K562 (cell line): Measurements from ENCODE around the gene RALGAPB. TPM values are rescaled to one million over a fixed set of nuclear protein-coding genes. Genes with fewer than 3 reads are reported as not detected.

Experiments
- ATAC-seq: fragments of 200-7000 bp; cut with Tn5 transposase; 3 replicates; pipeline ENCODE4 v1.9.1; 2020; ENCODE audit warnings: moderate library complexity
- BruUV-seq: library from RNA; stranded (reverse); fragments of 400-500 nt; replicated peaks from 2 replicates; lab custom pipeline; 2021; lab: Mats Ljungman, UMichigan
- CTCF ChIA-PET: fragments of 300-600 bp; formaldehyde crosslinking; extraction: SDS; loops from one replicate; lab custom pipeline; 2021; ENCODE audit warnings: low intra/inter-chr PET ratio; lab: Yijun Ruan, JAX
- POLR2A ChIA-PET: fragments of 300-600, 350-650 bp; sonication (Branson Sonifier 250); formaldehyde crosslinking; extraction: SDS; loops from one replicate; lab custom pipeline; 2021; ENCODE audit warnings: antibody characterized with exemption, inconsistent platforms; lab: Yijun Ruan, JAX
- DNase-seq, 4 experiments: peaks; one replicate each; pipeline versions ENCODE4 v3.0.0 to v3.0.0-alpha.2; 2011 to 2018; ENCODE audit warnings: low spot score in 3 of 4, mixed read lengths in 3 of 4; ENCODE audit errors: extremely low read depth in 1 of 4
- FAIRE-seq: peaks from 2 replicates; lab custom pipeline; 2011; peaks lifted over from hg19 to GRCh38; lab: Jason Lieb, UNC
- H2AFZ ChIP-seq: 2 replicates; pipeline ENCODE4 v1.6.0; 2011; ENCODE audit warnings: low read depth, low read length, control low read depth, inconsistent platforms
- H3K27ac ChIP-seq: fragments of 200-600 bp; 3 replicates; pipeline ENCODE4 v1.8.0; 2011; ENCODE audit warnings: low read depth, mild to moderate bottlenecking, control low read depth, inconsistent platforms, low read length, moderate library complexity, mixed read lengths; ENCODE audit errors: extremely low read depth
- H3K27me3 ChIP-seq, 2 experiments: fragments of 300-600 bp in 1 of 2; 2 replicates in 1 of 2; 3 replicates in 1 of 2; pipeline versions ENCODE4 v1.6.0 to v1.8.0; 2011; ENCODE audit warnings: inconsistent platforms in 2 of 2, low read length in 2 of 2, mild to moderate bottlenecking in 1 of 2, mixed read lengths in 1 of 2, moderate library complexity in 1 of 2; ENCODE audit not compliant: control insufficient read depth in 2 of 2, insufficient read depth in 2 of 2
- H3K36me3 ChIP-seq: fragments of 300-600 bp; 3 replicates; pipeline ENCODE4 v1.8.0; 2011; ENCODE audit warnings: mild to moderate bottlenecking, low read length, inconsistent platforms; ENCODE audit not compliant: control insufficient read depth, insufficient read depth
- H3K4me1 ChIP-seq, 2 experiments: fragments of 200-600 bp in 1 of 2; replicated peaks in 1 of 2; 2 replicates in 1 of 2; 3 replicates in 1 of 2; pipeline versions ENCODE4 v1.5.1 to v1.8.0; 2011; ENCODE audit warnings: inconsistent platforms in 2 of 2, low read length in 2 of 2, mild to moderate bottlenecking in 1 of 2, mixed read lengths in 1 of 2, moderate library complexity in 1 of 2; ENCODE audit not compliant: control insufficient read depth in 2 of 2, insufficient read depth in 2 of 2
- H3K4me2 ChIP-seq: 2 replicates; pipeline ENCODE4 v1.6.1; 2011; ENCODE audit warnings: low read length, control low read depth, inconsistent platforms, mixed read lengths; ENCODE audit not compliant: insufficient read depth
- H3K4me3 ChIP-seq: fragments of 200-600 bp; sonication (generic), shearing (Covaris generic); 2 replicates; pipeline ENCODE4 v1.5.1; 2016; ENCODE audit warnings: control low read depth, inconsistent platforms
- H3K79me2 ChIP-seq: fragments of 200-600 bp; 3 replicates; pipeline ENCODE4 v1.8.0; 2011; ENCODE audit warnings: low read length, inconsistent platforms; ENCODE audit not compliant: control insufficient read depth, insufficient read depth
- H3K9ac ChIP-seq, 2 experiments: 2 replicates each; pipeline versions ENCODE4 v1.6.0 to v1.6.1; 2011; ENCODE audit warnings: low read depth in 2 of 2, low read length in 2 of 2, control low read depth in 1 of 2, inconsistent platforms in 1 of 2, mild to moderate bottlenecking in 1 of 2, mixed read lengths in 1 of 2; ENCODE audit not compliant: insufficient read depth in 1 of 2
- H3K9me1 ChIP-seq: one replicate; pipeline ENCODE4 v1.6.0; 2011; ENCODE audit warnings: inconsistent platforms, mild to moderate bottlenecking, low read length, moderate library complexity; ENCODE audit not compliant: control insufficient read depth, insufficient read depth
- H3K9me3 ChIP-seq: replicated peaks from 2 replicates; pipeline ENCODE4 v1.5.1; 2011; ENCODE audit warnings: low read depth, low read length, inconsistent platforms; ENCODE audit not compliant: control insufficient read depth, insufficient read depth
- H4K20me1 ChIP-seq: replicated peaks from 2 replicates; pipeline ENCODE4 v1.6.1; 2011; ENCODE audit warnings: low read length, inconsistent platforms, mixed read lengths; ENCODE audit not compliant: control insufficient read depth, insufficient read depth
- BRCA1 ChIP-seq, 2 experiments: fragments of 450-650 bp in 1 of 2; sonication (generic) in 1 of 2; formaldehyde crosslinking in 1 of 2; IDR thresholded peaks; 2 replicates each; pipeline versions ENCODE4 v1.5.0 to v1.6.1; 2017 to 2020; ENCODE audit warnings: mild to moderate bottlenecking in 1 of 2, missing genetic modification reagents in 1 of 2
- CBFA2T3 ChIP-seq: fragments of 450-650 bp; IDR thresholded peaks from 2 replicates; pipeline ENCODE4 v1.6.1; 2017
- CEBPG ChIP-seq, 3 experiments: fragments of 200-800 bp in 1 of 3; sonication (Bioruptor generic) in 1 of 3; sonication (generic) in 1 of 3; formaldehyde crosslinking in 1 of 3; IDR thresholded peaks in 2 of 3; conservative IDR thresholded peaks in 1 of 3; 2 replicates each; pipeline versions ENCODE4 v1.6.1 to v1.8.0; 2016 to 2022; ENCODE audit warnings: missing compliant biosample characterization in 2 of 3, missing genetic modification characterization in 2 of 3, mild to moderate bottlenecking in 1 of 3, missing genetic modification reagents in 1 of 3
- MEIS2 ChIP-seq: fragments of 450-650 bp; IDR thresholded peaks from 2 replicates; pipeline ENCODE4 v1.6.1; 2014; ENCODE audit warnings: mild to moderate bottlenecking; ENCODE audit not compliant: partially characterized antibody
- NR1H2 ChIP-seq: sonication (generic); formaldehyde crosslinking; IDR thresholded peaks from 2 replicates; pipeline ENCODE4 v1.4.0; 2020; ENCODE audit warnings: mild to moderate bottlenecking, missing genetic modification reagents
- PML ChIP-seq: IDR thresholded peaks from 2 replicates; pipeline ENCODE4 v1.6.1; 2012; ENCODE audit warnings: low read length, inconsistent platforms
- PYGO2 ChIP-seq: fragments of 450-650 bp; IDR thresholded peaks from 2 replicates; pipeline ENCODE4 v1.6.1; 2016; ENCODE audit warnings: mild to moderate bottlenecking, missing genetic modification characterization, moderate library complexity, missing compliant biosample characterization
- SPI1 ChIP-seq: IDR thresholded peaks from 2 replicates; pipeline ENCODE4 v1.6.1; 2011; ENCODE audit warnings: low read depth, low read length, control low read depth, borderline replicate concordance
- TBL1XR1 ChIP-seq, 2 experiments: IDR thresholded peaks; 2 replicates each; pipeline ENCODE4 v1.6.1; 2012; ENCODE audit warnings: improper control_type of control experiment in 2 of 2, low read length in 2 of 2, mild to moderate bottlenecking in 1 of 2
- ZC3H8 ChIP-seq: fragments of 450-650 bp; IDR thresholded peaks from 2 replicates; pipeline ENCODE4 v1.6.1; 2017
- ZNF253 ChIP-seq: fragments of 250-450 bp; sonication (Bioruptor Pico); conservative IDR thresholded peaks from 2 replicates; pipeline ENCODE4 v1.6.1; 2021; ENCODE audit warnings: mild to moderate bottlenecking
- WGBS: fragments of 100-300 bp; shearing (Covaris generic); methylation state at CpG from one replicate; pipeline ENCODE4 v1.1.6; 2016; ENCODE audit warnings: low coverage, mixed read lengths; ENCODE audit not compliant: insufficient coverage; ENCODE audit errors: missing lambda C conversion rate; 5-methylcytosine and 5-hydroxymethylcytosine counted together
- in situ Hi-C: fragments of 300-500 bp; cut with MboI; formaldehyde crosslinking; loops from 4 replicates; pipeline ENCODE4 v1.15.0; 2018; ENCODE audit warnings: inconsistent platforms, mixed read lengths
- intact Hi-C: fragments of 100-400 bp; cut with micrococcal nuclease; formaldehyde crosslinking; loops from 2 replicates; pipeline ENCODE4 v1.14.2; 2022
- polyA plus RNA-seq, 8 experiments: library from polyadenylated mRNA; depleted of rRNA in 4 of 8; stranded (reverse) in 5 of 8; unstranded in 3 of 8; fragments of >200 nt; fragmentation: Nextera tagmentation in 2 of 8; fragmentation: Illumina TruSeq in 1 of 8; extraction: Ambion mirVana in 2 of 8; extraction: Trizol in 1 of 8; gene quantifications; 2 replicates each; pipeline versions ENCODE4 v1.2.1 to v1.2.3, GENCODE V29; 2011 to 2014; ENCODE audit warnings: inconsistent platforms in 1 of 8, missing spikeins in 1 of 8
- total RNA-seq, 7 experiments: library from RNA; depleted of rRNA in 6 of 7; stranded (reverse); fragments of >200 nt in 6 of 7; fragmentation: Illumina TruSeq in 2 of 7; extraction: Trizol in 2 of 7; gene quantifications; 2 replicates each; pipeline versions ENCODE4 v1.2.1 to v1.2.3, GENCODE V29; 2011 to 2021; ENCODE audit warnings: low replicate concordance in 1 of 7

Gene RALGAPB
- total and polyA plus RNA-seq, 9 of the 15 experiments (the other 6 are each of a cell fraction or from before 2014, with no cell fraction given): 4.3 to 25.6 (median 13.6) TPM

- TF ChIP-seq CEBPG (CRISPR knock-in tag; IDR thresholded peaks at IDR 0.05) (no peak), CEBPG (tag; conservative IDR thresholded peaks at IDR 0.05 in 1 of 2, IDR thresholded peaks at IDR 0.05 in 1 of 2) (no peak), ZNF253 (CRISPR knock-in tag) (no peak), BRCA1 (IDR thresholded peaks at IDR 0.05) (no peak), BRCA1 (CRISPR knock-in tag; IDR thresholded peaks at IDR 0.05) (no peak), PML (peak; percentile 81), NR1H2 (CRISPR knock-in tag) (no peak), PYGO2 (tag) (no peak), ZC3H8 (no peak)
Measured at GRCh38 chr20:38452880-38453624, 19.6 kb upstream of the RALGAPB start (continued).

GRCh38 chr20:38453941-38454340, 18.7 kb upstream of the RALGAPB start:
- peaks cover 4 to 12% of the 10 kb centered on the region in 2 experiments; a peak in 4 of 5 replicates for H3K27me3 ChIP-seq
- intact Hi-C loops (loop anchor here (2.0 kb wide), 1 partner anchor 19 kb away; the partner anchor contains the start of gene RALGAPB), in situ Hi-C loops (no loop called here)
- DNase-seq (no peak), FAIRE-seq (no peak), ATAC-seq (no peak)
- H3K4me2 ChIP-seq: 0 out of 2 replicates have a peak overlapping the region, but pooled peaks have one; percentile 10
- ChIA-PET CTCF (no interaction called here), POLR2A (interaction anchor here (1.1 to 3.0 kb wide), 6 partner anchors 10 to 28 kb away, joined by 3 to 26 read pairs (median 10); partner anchors contain the start of genes RALGAPB and SNHG17)
- no peaks in the 10 kb centered on the region for H4K20me1 ChIP-seq
- H3K27ac ChIP-seq: no peak overlapping the region; the same call in 2 of the 3 replicates
- H3K9me1 ChIP-seq: no peaks in the 10 kb centered on the region
- H2AFZ ChIP-seq: 0 out of 2 replicates have a peak overlapping the region, but pooled peaks have one; percentile 53
- TF ChIP-seq CBFA2T3 (0 out of 2 replicates have a peak, but pooled peaks have one; percentile 5), MEIS2 (peak; percentile 34), SPI1 (peak; percentile 9; the same call in 1 of the 2 replicates), TBL1XR1 (IDR thresholded peaks at IDR 0.05; ENCODE audit: low read length in 2 of 2) (no peak)
- H3K79me2 ChIP-seq: no peaks in the 10 kb centered on the region
- no peaks in the 10 kb centered on the region for H3K9me3 ChIP-seq
- BruUV-seq: no TSS peak
- H3K9ac ChIP-seq: no peak overlapping the region
- peaks cover 20 to 43% of the 10 kb centered on the region in 2 experiments for H3K4me1 ChIP-seq
- H3K36me3 ChIP-seq: peaks cover 24% of the 10 kb centered on the region
- H3K4me3 ChIP-seq: no peak overlapping the region
- WGBS: 88% methylated on average over 2 of the region's 2 CpGs
